RWPE2 (cell line): ENCODE measurements around the gene EPC1.
"Not testable (repeated sequence)": the region's sequence is repeated elsewhere in the genome, so short reads cannot be mapped to it uniquely, and the experiment has no call there.

Experiments used
- ATAC-seq: fragments of 200-7000 bp; cut with Tn5 transposase; 3 replicates; pipeline ENCODE4 v1.9.1; 2021; ENCODE audit warnings: low read depth
- DNase-seq: peaks from one replicate; pipeline ENCODE4 v3.0.0-alpha.2; 2020; ENCODE audit warnings: low spot score
- H3K27ac ChIP-seq: fragments of 450-650 bp; 2 replicates; pipeline ENCODE4 v1.5.1; 2017; ENCODE audit warnings: mild to moderate bottlenecking; ENCODE audit not compliant: poor library complexity, severe bottlenecking
- H3K27me3 ChIP-seq: fragments of 250-450 bp; sonication (Bioruptor Pico); 2 replicates; pipeline ENCODE4 v1.5.1; 2021; ENCODE audit warnings: mild to moderate bottlenecking, moderate library complexity; ENCODE audit not compliant: insufficient read depth, poor library complexity, severe bottlenecking
- H3K36me3 ChIP-seq: fragments of 250-450 bp; sonication (Bioruptor Pico); 2 replicates; pipeline ENCODE4 v1.5.1; 2020; ENCODE audit warnings: low read depth, mild to moderate bottlenecking, moderate library complexity
- H3K4me1 ChIP-seq: fragments of 250-450 bp; sonication (Bioruptor Pico); 2 replicates; pipeline ENCODE4 v1.5.1; 2021; ENCODE audit warnings: mild to moderate bottlenecking, moderate library complexity; ENCODE audit not compliant: insufficient read depth, poor library complexity, severe bottlenecking
- H3K4me3 ChIP-seq: fragments of 250-450 bp; sonication (Bioruptor Pico); 2 replicates; pipeline ENCODE4 v1.5.1; 2021; ENCODE audit warnings: mild to moderate bottlenecking, moderate library complexity; ENCODE audit not compliant: severe bottlenecking
- H3K9me3 ChIP-seq: fragments of 250-450 bp; sonication (Bioruptor Pico); 2 replicates; pipeline ENCODE4 v1.5.1; 2021; ENCODE audit warnings: mild to moderate bottlenecking, moderate library complexity; ENCODE audit not compliant: severe bottlenecking
- TF ChIP-seq, protein P1 (sequence below): fragments of 450-650 bp; IDR thresholded peaks from one replicate; pipeline ENCODE4 v1.5.1; 2017; ENCODE audit warnings: mild to moderate bottlenecking, moderate library complexity; ENCODE audit not compliant: poor library complexity, severe bottlenecking

The EPC1 gene

DNA sequence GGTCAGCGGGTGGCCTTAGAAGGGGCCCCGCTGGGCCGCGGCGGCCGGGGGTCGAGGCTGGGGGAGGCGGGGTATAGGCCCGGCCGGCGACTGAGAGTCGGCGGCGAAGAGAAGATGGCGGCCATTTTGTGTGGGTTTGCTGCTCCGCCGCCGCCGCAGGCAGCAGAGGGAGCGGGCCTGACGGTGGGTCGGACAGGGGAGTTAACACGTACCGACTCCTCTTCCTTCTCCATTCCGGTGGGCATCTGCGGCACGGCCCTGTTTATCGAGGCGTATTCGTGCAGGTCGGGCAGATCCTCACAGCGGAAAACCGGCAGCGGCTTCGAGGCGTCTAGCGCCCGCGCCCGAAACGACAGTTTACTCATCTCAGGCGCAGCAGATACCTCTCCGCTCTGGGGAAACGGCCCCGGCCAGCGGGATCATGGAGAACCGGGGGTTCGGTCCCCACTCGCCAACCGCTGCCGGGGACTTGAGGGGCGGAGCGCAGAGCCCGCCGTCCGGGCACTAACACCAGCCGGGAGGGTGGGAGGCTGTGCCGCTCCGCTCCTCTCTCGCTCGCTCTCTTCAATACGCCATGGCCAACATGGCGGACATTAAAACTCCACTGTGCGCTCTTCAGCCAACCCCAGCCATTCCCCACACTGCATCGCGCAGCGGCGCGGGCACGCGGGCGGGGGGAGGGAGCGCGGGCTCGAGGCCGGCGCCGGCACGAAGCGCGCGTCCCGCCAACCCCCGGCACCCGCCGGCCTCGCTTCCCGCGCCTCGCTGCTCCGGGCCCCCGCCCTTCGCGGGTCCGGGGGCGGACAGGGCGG is at the start of gene EPC1:
EPC1 (minus strand) TSS at position 608 of the 812 bp plus-strand sequence; CDS start at position 365, 243 bp downstream.
- DNase-seq (peak; percentile 73), ATAC-seq (peak; percentile 75)
- TF ChIP-seq, protein P1, sequence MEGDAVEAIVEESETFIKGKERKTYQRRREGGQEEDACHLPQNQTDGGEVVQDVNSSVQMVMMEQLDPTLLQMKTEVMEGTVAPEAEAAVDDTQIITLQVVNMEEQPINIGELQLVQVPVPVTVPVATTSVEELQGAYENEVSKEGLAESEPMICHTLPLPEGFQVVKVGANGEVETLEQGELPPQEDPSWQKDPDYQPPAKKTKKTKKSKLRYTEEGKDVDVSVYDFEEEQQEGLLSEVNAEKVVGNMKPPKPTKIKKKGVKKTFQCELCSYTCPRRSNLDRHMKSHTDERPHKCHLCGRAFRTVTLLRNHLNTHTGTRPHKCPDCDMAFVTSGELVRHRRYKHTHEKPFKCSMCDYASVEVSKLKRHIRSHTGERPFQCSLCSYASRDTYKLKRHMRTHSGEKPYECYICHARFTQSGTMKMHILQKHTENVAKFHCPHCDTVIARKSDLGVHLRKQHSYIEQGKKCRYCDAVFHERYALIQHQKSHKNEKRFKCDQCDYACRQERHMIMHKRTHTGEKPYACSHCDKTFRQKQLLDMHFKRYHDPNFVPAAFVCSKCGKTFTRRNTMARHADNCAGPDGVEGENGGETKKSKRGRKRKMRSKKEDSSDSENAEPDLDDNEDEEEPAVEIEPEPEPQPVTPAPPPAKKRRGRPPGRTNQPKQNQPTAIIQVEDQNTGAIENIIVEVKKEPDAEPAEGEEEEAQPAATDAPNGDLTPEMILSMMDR, result no peak
- Histone ChIP-seq H3K36me3 (peaks cover 32% of the 10 kb centered on the region), H3K4me1 (peaks cover 14% of the 10 kb centered on the region), H3K4me3 (peak within 1 kb of the TSS; percentile 88), H3K27me3 (no peaks in the 10 kb centered on the region), H3K27ac (peak within 1 kb of the TSS; percentile 91), H3K9me3 (no peaks in the 10 kb centered on the region)

DNA sequence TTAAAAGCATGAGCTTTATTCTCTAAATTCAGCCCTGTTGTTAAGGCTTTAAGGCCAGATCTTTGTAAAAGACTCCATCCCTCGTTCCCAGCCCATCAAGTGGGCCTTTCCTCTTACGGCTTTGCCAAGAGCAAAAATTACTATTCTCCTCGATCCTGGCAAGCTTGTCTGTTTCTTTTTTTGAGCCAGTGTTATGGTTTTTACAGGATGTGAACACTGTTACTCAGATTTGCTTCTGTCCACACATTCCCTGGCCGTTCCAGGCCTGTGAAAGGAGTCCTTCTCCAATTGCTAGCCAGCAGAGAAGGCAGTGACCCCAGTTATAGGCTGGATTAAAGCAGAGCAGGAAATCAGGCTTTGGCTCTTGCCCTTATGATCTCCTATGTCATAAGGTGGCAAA is 47.0 kb upstream of the EPC1 start:
- Histone ChIP-seq H3K27ac (no peak overlapping the region), H3K4me3 (no peak overlapping the region), H3K4me1 (no peaks in the 10 kb centered on the region), H3K36me3 (no peaks in the 10 kb centered on the region), H3K27me3 (no peaks in the 10 kb centered on the region), H3K9me3 (no peaks in the 10 kb centered on the region)
- TF ChIP-seq, protein P1, result no peak
- no peak for ATAC-seq
- DNase-seq, result no peak

DNA sequence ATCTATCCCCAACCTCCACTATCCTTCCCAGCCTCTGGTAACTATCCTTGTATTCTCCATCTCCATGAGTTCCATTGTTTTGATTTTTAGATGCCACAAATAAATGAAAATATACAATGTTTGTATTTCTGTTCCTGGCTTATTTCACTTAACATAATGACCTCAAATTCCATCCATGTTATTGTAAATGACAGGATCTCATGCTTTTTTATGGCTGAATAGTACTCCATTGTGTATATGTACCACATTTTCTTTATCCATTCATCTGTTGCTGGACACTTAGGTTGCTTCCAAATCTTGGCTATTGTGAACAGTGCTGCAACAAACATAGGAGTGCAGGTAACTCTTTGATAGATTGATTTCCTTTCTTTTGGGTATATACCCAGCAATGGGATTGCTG is 45.3 kb upstream of the EPC1 start:
- not testable (repeated sequence) for H3K9me3 ChIP-seq, H3K27me3 ChIP-seq, H3K4me1 ChIP-seq, H3K36me3 ChIP-seq, ATAC-seq, H3K27ac ChIP-seq, DNase-seq, H3K4me3 ChIP-seq

DNA sequence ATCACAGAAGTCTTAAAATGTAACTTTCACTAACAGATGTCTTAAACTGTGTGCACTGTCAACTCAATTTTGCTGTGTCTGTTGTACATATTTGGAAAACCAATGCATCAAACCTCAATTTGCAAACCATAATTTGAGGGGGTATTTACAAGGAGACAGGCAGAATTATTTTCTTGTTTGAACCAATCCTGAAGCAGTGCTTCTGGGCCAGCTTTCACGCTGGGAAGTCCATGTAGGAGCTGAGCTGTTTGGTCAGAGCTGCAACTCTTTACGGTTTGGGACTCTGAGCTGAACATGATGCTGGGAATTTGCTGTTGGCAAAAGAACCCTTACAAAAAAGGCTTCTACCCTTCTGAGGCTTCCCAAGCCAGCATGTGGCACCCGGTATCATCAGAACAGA is 43.2 kb upstream of the EPC1 start:
- Histone ChIP-seq H3K27ac (no peak overlapping the region), H3K4me3 (no peak overlapping the region), H3K9me3 (no peaks in the 10 kb centered on the region), H3K36me3 (no peaks in the 10 kb centered on the region), H3K4me1 (no peaks in the 10 kb centered on the region), H3K27me3 (no peaks in the 10 kb centered on the region)
- no peak for ATAC-seq
- TF ChIP-seq, protein P1, result no peak
- DNase-seq, result no peak

- TF ChIP-seq, protein P1, result no peak
- H3K27me3 ChIP-seq, result no peaks in the 10 kb centered on the region
- DNase-seq, result no peak
- no peaks in the 10 kb centered on the region for H3K9me3 ChIP-seq
- no peaks in the 10 kb centered on the region for H3K36me3 ChIP-seq
- H3K4me3 ChIP-seq, result no peak overlapping the region
- no peaks in the 10 kb centered on the region for H3K4me1 ChIP-seq
- no peak for ATAC-seq
- no peak overlapping the region for H3K27ac ChIP-seq
Measured at GRCh38 chr10:32388258-32389027, 41.5 kb upstream of the EPC1 start.
